ENCODE data around the gene IFNL3. TPM values are rescaled to one million over a fixed set of nuclear protein-coding genes. Genes with fewer than 3 reads are reported as not detected.

Gene IFNL3
- total RNA-seq, 1 donor from 2014 or later: not detected

- no peak overlapping the region for H3K27ac ChIP-seq
- no peaks in the 10 kb centered on the region for H3K36me3 Mint-ChIP-seq
- H3K4me2 ChIP-seq: no peak overlapping the region
- peaks cover 37% of the 10 kb centered on the region for H3K27me3 Mint-ChIP-seq (ENCODE audit: insufficient read depth, low read depth)
- H3K9me3 Mint-ChIP-seq: no peaks in the 10 kb centered on the region
- peak; percentile 52 for DNase-seq (ENCODE audit: low spot score)
- H3K27ac Mint-ChIP-seq: no peak overlapping the region
- H4K20me1 ChIP-seq (ENCODE audit: low read depth): no peaks in the 10 kb centered on the region
- H3K4me3 Mint-ChIP-seq: no peak overlapping the region
- H3K9ac ChIP-seq: no peak overlapping the region
- no peak overlapping the region for H2AFZ ChIP-seq (replicated peaks)
- peaks cover 57% of the 10 kb centered on the region for H3K27me3 ChIP-seq
- H3K4me1 ChIP-seq: peaks cover 6% of the 10 kb centered on the region
- peaks cover 17% of the 10 kb centered on the region for H3F3A ChIP-seq (ENCODE audit: low read depth)
- no peaks in the 10 kb centered on the region for H3K79me2 ChIP-seq (ENCODE audit: low read depth)
- peaks cover 33% of the 10 kb centered on the region for H3K4me1 Mint-ChIP-seq
- TF ChIP-seq EZH2phosphoT487 (IDR thresholded peaks at IDR 0.05) (no peak), CTCF (IDR thresholded peaks at IDR 0.05) (no peak), EZH2 (IDR thresholded peaks at IDR 0.05) (no peak)
- H3K9me3 ChIP-seq (ENCODE audit: low read depth): no peaks in the 10 kb centered on the region
- H3K36me3 ChIP-seq: no peaks in the 10 kb centered on the region
- H3K4me3 ChIP-seq: no peak overlapping the region
These were observed 45.8 kb downstream of the IFNL3 start for GRCh38 chr19:39199025-39199424.

GRCh38 chr19:39197808-39198207 lies 47.0 kb downstream of the IFNL3 start:
- Histone ChIP-seq H3K27ac (no peak overlapping the region), H3K9ac (no peak overlapping the region), H3K4me3 (no peak overlapping the region), H3K36me3 (no peaks in the 10 kb centered on the region), H4K20me1 (ENCODE audit: low read depth) (no peaks in the 10 kb centered on the region), H3K9me3 (ENCODE audit: low read depth) (no peaks in the 10 kb centered on the region), H3F3A (ENCODE audit: low read depth) (peaks cover 17% of the 10 kb centered on the region), H3K79me2 (ENCODE audit: low read depth) (no peaks in the 10 kb centered on the region), H3K4me1 (peaks cover 6% of the 10 kb centered on the region), H3K4me2 (no peak overlapping the region), H2AFZ (replicated peaks) (no peak overlapping the region), H3K27me3 (peaks cover 45% of the 10 kb centered on the region)
- peaks cover 40% of the 10 kb centered on the region for H3K4me1 Mint-ChIP-seq
- TF ChIP-seq CTCF (IDR thresholded peaks at IDR 0.05): peak; percentile 25
- no peak for TF ChIP-seq EZH2phosphoT487 (IDR thresholded peaks at IDR 0.05)
- peak overlapping the region; percentile 62 for H3K4me3 Mint-ChIP-seq
- peaks cover 40% of the 10 kb centered on the region for H3K27me3 Mint-ChIP-seq (ENCODE audit: insufficient read depth, low read depth)
- H3K9me3 Mint-ChIP-seq: no peaks in the 10 kb centered on the region
- no peak overlapping the region for H3K27ac Mint-ChIP-seq
- DNase-seq (ENCODE audit: low spot score): peak; percentile 23
- H3K36me3 Mint-ChIP-seq: no peaks in the 10 kb centered on the region

- peak within 1 kb of the TSS; percentile 74 for H3K4me3 Mint-ChIP-seq
- no peaks in the 10 kb centered on the region for H3K36me3 Mint-ChIP-seq
- H4K20me1 ChIP-seq (ENCODE audit: low read depth): no peaks in the 10 kb centered on the region
- no peaks in the 10 kb centered on the region for H3K9me3 Mint-ChIP-seq
- H3K27me3 Mint-ChIP-seq (ENCODE audit: insufficient read depth, low read depth): peaks cover 40% of the 10 kb centered on the region
- peaks cover 17% of the 10 kb centered on the region for H3F3A ChIP-seq (ENCODE audit: low read depth)
- H3K27ac ChIP-seq: no peak within 1 kb of the TSS
- peaks cover 6% of the 10 kb centered on the region for H3K4me1 ChIP-seq
- peak within 1 kb of the TSS; percentile 86 for H3K4me2 ChIP-seq
- TF ChIP-seq EZH2 (IDR thresholded peaks at IDR 0.05): peak; percentile 66
- no peak for TF ChIP-seq EZH2phosphoT487 (IDR thresholded peaks at IDR 0.05)
- no peak for TF ChIP-seq CTCF (IDR thresholded peaks at IDR 0.05)
- no peaks in the 10 kb centered on the region for H3K79me2 ChIP-seq (ENCODE audit: low read depth)
- peaks cover 45% of the 10 kb centered on the region for H3K27me3 ChIP-seq
- peak within 1 kb of the TSS; percentile 46 for H3K4me3 ChIP-seq
- no peaks in the 10 kb centered on the region for H3K36me3 ChIP-seq
- H3K9me3 ChIP-seq (ENCODE audit: low read depth): no peaks in the 10 kb centered on the region
- peak; percentile 84 for DNase-seq (ENCODE audit: low spot score)
- H3K4me1 Mint-ChIP-seq: peaks cover 40% of the 10 kb centered on the region
- no peak within 1 kb of the TSS for H3K27ac Mint-ChIP-seq
- H2AFZ ChIP-seq (replicated peaks): peak within 1 kb of the TSS; percentile 82
- H3K9ac ChIP-seq: no peak within 1 kb of the TSS
These were observed 47.8 kb downstream of the IFNL3 start, which contains the start of gene NCCRP1 for GRCh38 chr19:39196860-39197562. TSS of gene NCCRP1 (plus strand) at chr19:39196964. CDS start at chr19:39196983, 19 bp downstream.
